OCI-LY7 (cell line): ENCODE results near the gene LCE1F. TPM values are rescaled to one million over a fixed set of nuclear protein-coding genes. Genes with fewer than 3 reads are reported as not detected.

Experiments
- BruUV-seq: library from RNA; stranded (reverse); fragments of 400-500 nt; replicated peaks from 2 replicates; lab custom pipeline; 2021; lab: Mats Ljungman, UMichigan
- CTCF ChIA-PET: fragments of 300-600 bp; sonication (Branson Sonifier 250); formaldehyde crosslinking; loops from one replicate; lab custom pipeline; 2022; ENCODE audit warnings: antibody characterized with exemption; ENCODE audit not compliant: unreplicated experiment; lab: Charles Lee
- POLR2A ChIA-PET: fragments of 300-600 bp; sonication (Branson Sonifier 250); formaldehyde crosslinking; loops from one replicate; lab custom pipeline; 2022; ENCODE audit warnings: antibody characterized with exemption; lab: Charles Lee
- DNase-seq: peaks from one replicate; pipeline ENCODE4 v3.0.0-alpha.2; 2015; ENCODE audit warnings: low spot score
- H2AFZ ChIP-seq: fragments of 200-600 bp; sonication (generic), shearing (Covaris generic); 2 replicates; pipeline ENCODE4 v1.6.1; 2014; ENCODE audit warnings: mild to moderate bottlenecking, antibody characterized with exemption, low read length, moderate library complexity
- H3K27ac ChIP-seq: fragments of 200-600 bp; sonication (generic); 2 replicates; pipeline ENCODE4 v1.5.1; 2014; ENCODE audit warnings: mixed run types, low read depth, mild to moderate bottlenecking, moderate library complexity, low read length, inconsistent platforms; ENCODE audit not compliant: poor library complexity, severe bottlenecking
- H3K36me3 ChIP-seq: fragments of 200-600 bp; sonication (generic); 2 replicates; pipeline ENCODE4 v1.6.1; 2014; ENCODE audit warnings: mild to moderate bottlenecking, antibody characterized with exemption, low read length, moderate library complexity, mixed read lengths; ENCODE audit not compliant: insufficient read depth
- H3K4me1 ChIP-seq: fragments of 200-600 bp; sonication (generic); 2 replicates; pipeline ENCODE4 v1.5.1; 2014; ENCODE audit warnings: mild to moderate bottlenecking, low read length; ENCODE audit not compliant: insufficient read depth, poor library complexity, severe bottlenecking
- H3K4me2 ChIP-seq: fragments of 200-600 bp; sonication (generic); 2 replicates; pipeline ENCODE4 v1.6.1; 2014; ENCODE audit warnings: mild to moderate bottlenecking, low read length
- H3K4me3 ChIP-seq: fragments of 200-600 bp; sonication (generic); 2 replicates; pipeline ENCODE4 v1.5.1; 2014; ENCODE audit warnings: mild to moderate bottlenecking, low read depth, low read length; ENCODE audit not compliant: poor library complexity, severe bottlenecking
- H3K79me2 ChIP-seq: fragments of 200-600 bp; sonication (generic); 2 replicates; pipeline ENCODE4 v1.6.1; 2016; ENCODE audit warnings: low read depth, mild to moderate bottlenecking, low read length, moderate library complexity, mixed read lengths; ENCODE audit not compliant: insufficient read depth
- H3K9me2 ChIP-seq: fragments of 200-600 bp; sonication (generic); 2 replicates; pipeline ENCODE4 v1.6.1; 2016; ENCODE audit warnings: mild to moderate bottlenecking, low read length, mixed read lengths; ENCODE audit not compliant: insufficient read depth
- H3K9me3 ChIP-seq: fragments of 200-600 bp; sonication (generic); 2 replicates; pipeline ENCODE4 v1.6.1; 2014; ENCODE audit warnings: mild to moderate bottlenecking, mixed run types, low read length, mixed read lengths
- H4K20me1 ChIP-seq: fragments of 200-600 bp; sonication (generic); 2 replicates; pipeline ENCODE4 v1.6.1; 2014; ENCODE audit warnings: mild to moderate bottlenecking, antibody characterized with exemption, low read length, moderate library complexity, mixed read lengths; ENCODE audit not compliant: insufficient read depth
- CTCF ChIP-seq: fragments of 200-600 bp; sonication (generic); conservative IDR thresholded peaks from 2 replicates; pipeline ENCODE4 v1.5.1; 2014; ENCODE audit warnings: mild to moderate bottlenecking, antibody characterized with exemption, low read length, moderate library complexity, mixed read lengths
- EZH2phosphoT487 ChIP-seq: fragments of 200-600 bp; sonication (generic); IDR thresholded peaks from 2 replicates; pipeline ENCODE4 v1.6.1; 2018; ENCODE audit warnings: low read depth, borderline replicate concordance, mild to moderate bottlenecking, mixed run types, antibody characterized with exemption, low read length, moderate library complexity, mixed read lengths
- intact Hi-C: fragments of 100-400 bp; cut with micrococcal nuclease; formaldehyde crosslinking; loops from one replicate; pipeline ENCODE4 v1.10.0; 2022; ENCODE audit not compliant: unreplicated experiment
- total RNA-seq, 2 experiments: library from RNA; depleted of rRNA in 1 of 2; stranded (reverse); fragments of >200 nt in 1 of 2; shearing (Covaris generic) in 1 of 2; gene quantifications; 2 replicates each; pipeline ENCODE4 v1.2.3, GENCODE V29; 2014 to 2022

LCE1F gene
- total RNA-seq, 2 experiments from 2014 or later = not detected

GRCh38 chr1:152761609-152762213 lies 13.2 kb upstream of the LCE1F start:
- H3K27ac ChIP-seq = no peak overlapping the region
- DNase-seq = no peak
- BruUV-seq = no TSS peak
- no peak overlapping the region for H3K4me2 ChIP-seq
- no peaks in the 10 kb centered on the region for H3K9me3 ChIP-seq
- TF ChIP-seq EZH2phosphoT487 (no peak), CTCF (no peak)
- H2AFZ ChIP-seq = no peak overlapping the region
- H3K9me2 ChIP-seq = no peaks in the 10 kb centered on the region
- ChIA-PET CTCF (no interaction called here), POLR2A (no interaction called here)
- intact Hi-C loops = no loop called here
- H3K36me3 ChIP-seq = no peaks in the 10 kb centered on the region
- no peaks in the 10 kb centered on the region for H4K20me1 ChIP-seq
- no peak overlapping the region for H3K4me3 ChIP-seq
- H3K79me2 ChIP-seq = no peaks in the 10 kb centered on the region
- H3K4me1 ChIP-seq = no peaks in the 10 kb centered on the region

DNA sequence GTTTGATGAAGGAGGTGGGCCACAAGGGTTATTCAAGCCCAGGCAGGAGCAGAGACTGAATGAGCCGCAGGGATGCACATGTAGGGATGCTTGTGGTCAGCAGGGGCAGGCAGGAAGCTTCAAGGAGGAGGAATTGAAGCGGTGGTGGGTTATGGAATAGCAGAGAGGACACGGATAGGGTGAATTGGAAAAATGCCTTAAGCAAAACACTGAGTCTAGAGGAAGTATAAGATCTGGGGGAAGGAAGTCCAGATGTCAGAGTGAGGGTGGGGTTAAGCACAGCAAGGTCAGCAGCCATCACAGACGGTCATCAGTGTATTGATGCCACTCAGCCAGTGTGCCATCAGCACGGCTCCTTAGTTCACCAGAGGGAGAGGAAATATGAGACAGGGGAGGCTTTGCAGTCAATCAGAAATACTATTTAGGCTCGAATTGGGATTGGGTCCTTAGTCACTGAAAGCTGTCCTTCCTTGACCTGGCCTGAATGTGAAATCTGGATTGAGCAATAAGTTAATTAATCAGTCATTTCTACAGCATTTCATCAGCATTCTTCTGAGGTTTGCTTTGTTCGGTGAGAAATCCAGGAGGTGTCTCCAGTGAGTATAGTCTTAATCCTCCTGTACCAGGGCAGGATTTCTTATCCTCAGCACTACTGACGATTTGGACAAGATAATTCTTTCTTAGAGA lies 6.0 kb upstream of the LCE1F start:
- ChIA-PET POLR2A (no interaction called here), CTCF (no interaction called here)
- H4K20me1 ChIP-seq = no peaks in the 10 kb centered on the region
- H3K4me2 ChIP-seq = no peak overlapping the region
- H2AFZ ChIP-seq = no peak overlapping the region
- no peak for DNase-seq
- no TSS peak for BruUV-seq
- intact Hi-C loops = no loop called here
- no peaks in the 10 kb centered on the region for H3K4me1 ChIP-seq
- H3K27ac ChIP-seq = no peak overlapping the region
- no peaks in the 10 kb centered on the region for H3K79me2 ChIP-seq
- no peaks in the 10 kb centered on the region for H3K9me2 ChIP-seq
- no peak overlapping the region for H3K4me3 ChIP-seq
- H3K36me3 ChIP-seq = no peaks in the 10 kb centered on the region
- no peaks in the 10 kb centered on the region for H3K9me3 ChIP-seq
- TF ChIP-seq EZH2phosphoT487 = no peak
- TF ChIP-seq CTCF = no peak

- H3K9me3 ChIP-seq = no peaks in the 10 kb centered on the region
- H3K4me1 ChIP-seq = no peaks in the 10 kb centered on the region
- no peak overlapping the region for H3K27ac ChIP-seq
- CTCF ChIA-PET = no interaction called here
- H3K4me3 ChIP-seq = no peak overlapping the region
- DNase-seq = no peak
- TF ChIP-seq CTCF (no peak), EZH2phosphoT487 (no peak)
- no peak overlapping the region for H2AFZ ChIP-seq
- no peaks in the 10 kb centered on the region for H4K20me1 ChIP-seq
- intact Hi-C loops = no loop called here
- no TSS peak for BruUV-seq
- H3K9me2 ChIP-seq = no peaks in the 10 kb centered on the region
- no peak overlapping the region for H3K4me2 ChIP-seq
- POLR2A ChIA-PET = no interaction called here
- H3K79me2 ChIP-seq = no peaks in the 10 kb centered on the region
- H3K36me3 ChIP-seq = no peaks in the 10 kb centered on the region
Observed at GRCh38 chr1:152770411-152770810, 4.5 kb upstream of the LCE1F start.
